Left renal cortex interstitium (tissue), 4 donors: ENCODE data around the gene RPL7L1. TPM values are rescaled to one million over a fixed set of nuclear protein-coding genes. Genes with fewer than 3 reads are reported as not detected.
"Not testable (repeated sequence)": the region's sequence is repeated elsewhere in the genome, so short reads cannot be mapped to it uniquely, and the experiment has no call there.

ENCODE experiments used
- DNase-seq, 4 donors: peaks; one replicate each; pipeline ENCODE4 v3.0.0-alpha.2; 2013; ENCODE audit warnings: low read depth in 4 of 4, low spot score in 2 of 4, missing footprints in 1 of 4
- polyA plus RNA-seq, 4 donors: library from polyadenylated mRNA; unstranded; fragments of 120-200 nt; gene quantifications; one replicate each; pipeline ENCODE4 v1.2.1, GENCODE V29; 2013; ENCODE audit not compliant: insufficient read length in 4 of 4

Gene RPL7L1
- polyA plus RNA-seq, result 100 to 1,000 TPM in 3 of 4 donors, 10 to 100 TPM in 1; 97.6 to 127 (median 113) TPM

- peak in 3 of 4 donors; percentile 84 to 97 (median 87) for DNase-seq
These were observed at the start of gene RPL7L1 for GRCh38 chr6:42879372-42880239. Gene RPL7L1 (plus strand): TSS chr6:42879616. CDS start chr6:42879911, 295 bp downstream.

DNA sequence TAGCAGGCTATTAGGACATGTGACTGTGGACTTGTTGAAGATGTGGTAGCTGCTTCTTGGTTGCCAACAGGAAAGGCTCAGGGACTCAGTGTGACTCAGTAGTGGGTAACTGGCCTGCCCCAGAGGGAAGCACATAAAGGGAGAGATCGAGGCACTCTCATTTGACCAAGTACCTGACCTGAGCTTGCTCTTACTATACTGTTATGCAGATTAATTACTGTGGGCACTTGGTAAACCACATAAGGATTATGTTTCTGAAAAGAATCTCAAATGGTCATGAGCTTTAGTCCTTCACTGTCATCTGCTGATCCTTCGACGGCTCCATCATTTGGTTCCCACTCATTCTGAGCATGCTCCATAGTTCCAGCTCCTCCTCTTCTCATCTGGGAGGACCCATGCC is 48.2 kb upstream of the RPL7L1 start:
- no peak for DNase-seq

DNA sequence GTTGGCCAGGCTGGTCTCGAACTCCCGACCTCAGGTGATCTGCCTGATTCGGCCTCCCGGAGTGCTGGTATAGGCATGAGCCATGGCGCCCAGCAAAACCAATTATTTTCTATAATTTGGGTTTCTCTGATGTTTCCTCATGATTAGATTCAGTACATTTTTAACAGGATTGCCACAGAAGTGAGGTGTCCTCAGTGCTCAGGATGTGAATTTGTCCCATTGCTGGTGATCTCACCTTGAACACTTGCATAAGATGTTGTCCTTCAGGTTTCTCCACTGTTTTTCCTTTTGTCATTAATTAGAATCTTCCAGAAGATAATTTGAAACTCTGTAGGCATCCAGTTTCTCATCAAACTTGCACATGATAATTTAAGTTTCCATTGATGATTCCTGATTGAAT is 45.4 kb upstream of the RPL7L1 start:
- DNase-seq, result no peak

DNA sequence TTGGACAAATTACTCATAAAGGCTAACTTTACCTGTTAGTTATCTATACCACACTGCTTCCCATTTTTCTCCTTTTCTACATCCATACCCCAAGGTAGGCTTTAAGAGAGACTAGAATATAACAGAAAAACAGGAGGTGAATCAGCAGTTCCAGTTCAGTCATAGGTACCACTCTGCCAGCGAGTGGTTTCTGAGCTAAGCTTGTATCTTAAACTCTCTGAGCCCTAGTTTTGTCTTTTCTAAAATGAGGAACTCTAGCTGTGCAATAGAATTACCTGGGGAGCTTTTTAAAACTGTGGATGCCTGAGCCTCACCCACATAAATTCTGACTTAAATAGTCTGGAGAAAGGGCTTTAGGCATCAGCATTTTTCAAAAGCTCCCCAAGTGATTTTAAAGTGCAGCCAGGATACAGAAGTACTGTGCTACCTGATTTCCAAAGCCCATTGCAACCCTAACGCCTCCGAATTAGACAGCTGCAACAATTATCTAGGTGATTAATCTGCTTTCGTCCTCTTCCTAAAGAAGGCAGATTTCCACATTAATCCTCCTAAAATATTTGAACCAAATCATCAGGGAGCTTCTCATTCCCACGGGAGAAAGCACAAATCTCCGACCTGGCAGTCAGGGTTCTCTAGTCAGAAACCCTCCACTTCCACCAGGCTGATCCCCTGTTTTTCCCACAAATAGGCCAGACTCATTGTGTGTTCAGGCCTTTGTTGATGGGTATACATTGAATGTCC is 37.4 kb upstream of the RPL7L1 start:
- no peak for DNase-seq

GRCh38 chr6:42845327-42845694 is 34.1 kb upstream of the RPL7L1 start:
- no peak for DNase-seq

GRCh38 chr6:42846505-42846904 is 32.9 kb upstream of the RPL7L1 start:
- no peak for DNase-seq

DNA sequence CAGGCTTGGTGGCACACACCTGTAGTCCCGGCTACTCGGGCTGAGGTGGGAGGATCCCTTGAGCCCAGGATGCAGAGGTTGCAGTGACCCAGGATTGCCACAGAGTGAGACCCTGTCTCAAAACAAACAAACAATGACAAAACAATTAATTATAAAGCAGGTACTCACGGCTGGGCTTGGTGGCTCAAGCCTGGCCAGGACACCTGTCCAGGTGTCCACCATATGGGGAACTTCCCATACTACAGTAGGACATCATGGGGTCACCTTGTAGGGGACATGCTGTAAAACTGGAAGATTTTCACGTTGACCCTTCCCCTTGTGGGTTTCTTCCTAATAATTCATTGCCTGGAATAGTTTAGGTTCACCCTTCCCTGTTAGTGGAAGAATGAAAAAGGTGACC is 30.7 kb upstream of the RPL7L1 start:
- no peak for DNase-seq

DNA sequence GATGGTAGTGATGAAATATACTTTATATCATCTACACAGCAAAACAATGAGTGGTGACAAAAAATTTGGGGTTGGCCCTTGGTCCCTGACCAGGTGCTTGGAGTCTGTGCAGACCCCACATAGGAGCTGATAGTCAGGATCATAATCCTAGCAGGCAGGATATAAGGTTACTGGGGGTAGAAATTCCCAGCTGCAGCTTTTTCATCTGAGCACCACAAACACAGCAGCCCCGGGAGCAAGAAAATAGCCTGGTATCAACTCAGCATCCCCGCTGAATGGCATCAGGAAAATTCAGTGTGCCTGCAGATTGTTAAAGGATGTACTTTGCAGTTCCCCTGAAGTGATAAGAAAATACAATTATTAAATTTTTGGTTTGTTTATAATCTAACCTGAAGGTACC is 27.8 kb upstream of the RPL7L1 start:
- no peak for DNase-seq

GRCh38 chr6:42860036-42860435 is 19.4 kb upstream of the RPL7L1 start:
- DNase-seq, result no peak

DNA sequence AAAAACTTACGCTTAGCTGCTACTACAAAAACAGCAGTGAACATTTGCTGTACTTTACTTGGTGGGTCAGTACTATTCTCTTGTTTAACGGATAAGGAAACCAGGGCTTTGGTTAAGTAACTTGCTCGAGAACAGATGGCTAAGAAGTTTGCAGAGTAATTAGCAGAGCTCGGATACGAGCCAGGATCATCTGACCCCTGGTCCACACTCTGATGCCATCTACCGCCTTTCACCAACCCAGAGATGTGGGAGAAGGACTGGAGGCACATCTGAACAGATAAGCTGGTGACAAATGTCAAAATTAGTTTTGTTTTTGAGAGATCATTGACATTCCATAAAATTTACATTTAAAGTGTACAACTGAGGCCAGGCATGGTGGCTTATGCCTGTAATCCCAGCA is 18.9 kb upstream of the RPL7L1 start:
- no peak for DNase-seq

- no peak for DNase-seq
These were observed 14.8 kb upstream of the RPL7L1 start for GRCh38 chr6:42864602-42865001.

- DNase-seq, result no peak
These were observed 9.1 kb upstream of the RPL7L1 start for GRCh38 chr6:42870145-42870936.

- no peak for DNase-seq
These were observed 7.7 kb upstream of the RPL7L1 start for GRCh38 chr6:42871711-42872110.

- no peak for DNase-seq
These were observed 6.1 kb upstream of the RPL7L1 start for GRCh38 chr6:42873313-42873712.

- DNase-seq, result no peak
These were observed 1.7 kb upstream of the RPL7L1 start for GRCh38 chr6:42877695-42878094.

DNA sequence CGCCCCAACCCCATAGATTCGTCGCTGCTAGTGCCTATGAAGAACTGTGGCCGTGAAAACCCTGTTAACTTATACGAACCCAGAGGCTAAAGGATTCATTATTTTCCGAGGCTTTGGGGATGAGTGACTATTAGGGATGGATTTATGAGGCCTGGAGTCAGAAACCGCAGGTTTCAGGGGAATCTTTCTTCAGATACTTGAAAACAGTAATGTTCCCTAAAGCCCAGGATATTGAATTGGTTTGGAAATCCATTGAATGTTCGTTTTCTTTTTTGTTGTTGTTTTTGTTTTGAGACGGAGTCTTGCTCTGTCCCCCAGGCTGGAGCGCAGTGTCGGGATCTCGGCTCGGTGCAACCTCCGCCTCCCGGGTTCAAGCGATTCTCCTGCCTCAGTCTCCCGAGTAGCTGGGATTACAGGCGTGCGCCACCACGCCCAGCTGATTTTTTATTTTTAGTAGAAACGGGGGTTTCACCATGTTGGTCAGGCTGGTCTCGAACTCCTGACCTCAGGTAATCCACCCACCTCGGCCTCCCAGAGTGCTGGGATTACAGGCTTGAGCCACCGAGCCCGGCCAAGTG is 913 bp downstream of the RPL7L1 start:
- DNase-seq, result not testable (repeated sequence)

DNA sequence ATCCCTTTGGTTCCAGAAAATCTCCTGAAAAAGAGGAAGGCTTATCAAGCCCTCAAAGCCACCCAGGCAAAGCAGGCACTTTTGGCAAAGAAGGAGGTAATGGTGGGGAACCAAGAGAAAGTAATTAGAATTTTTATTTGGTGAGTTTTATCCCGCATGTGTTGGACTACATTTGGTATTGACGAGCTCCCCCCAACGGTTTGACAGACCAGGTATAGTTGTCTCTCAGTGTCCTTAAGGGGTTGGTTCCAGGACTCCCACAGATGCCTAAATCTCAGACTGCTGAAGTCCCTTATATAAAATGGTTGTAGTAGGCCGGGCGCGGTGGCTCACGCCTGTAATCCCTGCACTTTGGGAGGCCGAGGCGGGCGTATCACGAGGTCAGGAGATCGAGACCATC is 1.5 kb downstream of the RPL7L1 start:
- DNase-seq, result not testable (repeated sequence)

- no peak for DNase-seq
These were observed 6.3 kb downstream of the RPL7L1 start for GRCh38 chr6:42885702-42886101.

DNA sequence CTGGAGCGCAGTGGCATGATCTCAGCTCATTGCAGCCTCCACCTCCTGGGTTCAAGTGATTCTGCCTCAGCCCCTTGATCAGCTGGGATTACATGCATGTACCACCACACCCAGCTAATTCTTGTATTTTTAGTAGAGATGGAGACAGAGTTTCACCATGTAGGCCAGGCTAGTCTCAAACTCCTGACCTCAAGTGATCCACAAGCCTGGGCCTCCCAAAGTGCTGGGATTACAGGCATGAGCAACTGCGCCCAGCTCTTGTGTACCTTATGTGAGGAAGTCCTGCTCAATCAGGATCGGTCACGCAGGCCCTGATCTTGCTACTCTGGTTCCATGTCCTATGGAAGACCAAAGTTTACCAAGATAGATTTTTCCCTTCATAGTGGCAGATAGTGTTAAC is 8.8 kb downstream of the RPL7L1 start:
- DNase-seq, result not testable (repeated sequence)

DNA sequence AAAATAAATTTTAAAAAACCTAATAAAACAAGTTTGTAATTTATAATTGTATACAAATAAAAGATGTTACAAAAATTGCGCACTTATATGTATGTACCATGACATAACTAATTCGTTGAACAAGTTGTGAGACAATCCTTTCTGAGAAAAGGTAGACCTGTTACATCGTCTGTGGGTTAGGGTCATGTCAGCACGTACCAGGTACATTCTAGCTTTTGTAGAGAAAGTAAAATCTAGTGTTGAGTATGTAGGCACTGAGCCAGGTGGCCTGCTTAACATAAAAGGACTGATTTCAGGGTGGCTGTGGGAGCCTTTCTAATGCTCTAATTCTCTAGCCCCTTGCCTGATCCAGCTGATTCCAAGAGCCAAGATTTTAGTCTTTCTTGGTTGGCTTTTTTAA is 10.4 kb downstream of the RPL7L1 start:
- DNase-seq, result no peak
